WTC11 (cell line): ENCODE results near the gene CEP72.

Experiments used
- ATF2 ChIP-seq: sonication (generic); formaldehyde crosslinking; IDR thresholded peaks from 2 replicates; pipeline ENCODE4 v1.8.1; 2022; ENCODE audit warnings: low read depth, missing genetic modification reagents, borderline replicate concordance
- ATF3 ChIP-seq: sonication (generic); formaldehyde crosslinking; conservative IDR thresholded peaks from 2 replicates; pipeline ENCODE4 v1.8.1; 2022; ENCODE audit warnings: mild to moderate bottlenecking, missing genetic modification reagents
- CTCF ChIP-seq: fragments of 200-600 bp; IDR thresholded peaks from 2 replicates; pipeline ENCODE4 v1.8.0; 2022; ENCODE audit warnings: antibody characterized with exemption
- HMGXB4 ChIP-seq: sonication (generic); formaldehyde crosslinking; IDR thresholded peaks from 2 replicates; pipeline ENCODE4 v1.8.1; 2023; ENCODE audit warnings: mild to moderate bottlenecking, moderate library complexity, missing genetic modification reagents
- JUN ChIP-seq: sonication (generic); formaldehyde crosslinking; IDR thresholded peaks from 2 replicates; pipeline ENCODE4 v1.8.0; 2023; ENCODE audit warnings: mild to moderate bottlenecking, missing genetic modification reagents
- SP1 ChIP-seq: sonication (generic); formaldehyde crosslinking; conservative IDR thresholded peaks from 2 replicates; pipeline ENCODE4 v1.8.1; 2022; ENCODE audit warnings: missing genetic modification reagents
- TCF7 ChIP-seq: sonication (generic); formaldehyde crosslinking; IDR thresholded peaks from 2 replicates; pipeline ENCODE4 v1.8.0; 2022; ENCODE audit warnings: mild to moderate bottlenecking, low read depth, missing genetic modification reagents, moderate library complexity
- TEAD1 ChIP-seq: sonication (generic); formaldehyde crosslinking; IDR thresholded peaks from 2 replicates; pipeline ENCODE4 v1.8.0; 2022; ENCODE audit warnings: mild to moderate bottlenecking, missing genetic modification reagents
- ZNF512 ChIP-seq: sonication (generic); formaldehyde crosslinking; IDR thresholded peaks from 2 replicates; pipeline ENCODE4 v1.8.1; 2022; ENCODE audit warnings: missing genetic modification reagents, borderline replicate concordance

GRCh38 chr5:568061-568781 is 43.9 kb upstream of the CEP72 start:
- TF ChIP-seq HMGXB4, result no peak
- no peak for TF ChIP-seq CTCF
- TF ChIP-seq ATF3 (CRISPR knock-in tag), result no peak
- no peak for TF ChIP-seq JUN (CRISPR knock-in tag)
- TF ChIP-seq ATF2 (CRISPR knock-in tag), result no peak
- TF ChIP-seq TEAD1 (CRISPR knock-in tag), result no peak
- no peak for TF ChIP-seq TCF7
- no peak for TF ChIP-seq ZNF512
- TF ChIP-seq SP1 (CRISPR knock-in tag), result no peak
